ENCODE data around the gene RYR1. TPM values are rescaled to one million over a fixed set of nuclear protein-coding genes. Genes with fewer than 3 reads are reported as not detected.
"Not testable (repeated sequence)": the region's sequence is repeated elsewhere in the genome, so short reads cannot be mapped to it uniquely, and the experiment has no call there.

RYR1 gene
- total RNA-seq, 1 donor from 2014 or later, result 166 TPM

GRCh38 chr19:38488096-38488495 lies 54.6 kb downstream of the RYR1 start:
- DNase-seq (ENCODE audit: low read depth), result no peak

- peak; percentile 50 for DNase-seq (ENCODE audit: low read depth)
Observed at GRCh38 chr19:38488776-38489481, 55.4 kb downstream of the RYR1 start.

GRCh38 chr19:38490861-38491260 lies 57.4 kb downstream of the RYR1 start:
- DNase-seq (ENCODE audit: low read depth), result no peak

- no peak for DNase-seq (ENCODE audit: low read depth)
Observed at GRCh38 chr19:38492181-38492813, 58.8 kb downstream of the RYR1 start.

GRCh38 chr19:38494379-38494778 lies 60.9 kb downstream of the RYR1 start:
- DNase-seq (ENCODE audit: low read depth), result no peak

- DNase-seq (ENCODE audit: low read depth), result not testable (repeated sequence)
Observed at GRCh38 chr19:38495375-38495774, 61.9 kb downstream of the RYR1 start.

DNA sequence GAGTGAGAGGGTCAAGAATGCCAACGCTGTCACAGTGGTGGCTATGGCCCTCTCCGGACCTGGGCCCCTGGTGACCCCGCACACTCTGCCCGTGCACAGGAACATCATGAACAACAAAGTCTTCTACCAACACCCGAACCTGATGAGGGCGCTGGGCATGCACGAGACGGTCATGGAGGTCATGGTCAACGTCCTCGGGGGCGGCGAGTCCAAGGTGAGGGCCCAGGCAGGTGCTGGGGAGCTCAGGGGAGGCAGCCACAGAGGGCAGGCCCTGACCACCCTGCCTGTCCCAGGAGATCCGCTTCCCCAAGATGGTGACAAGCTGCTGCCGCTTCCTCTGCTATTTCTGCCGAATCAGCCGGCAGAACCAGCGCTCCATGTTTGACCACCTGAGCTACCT lies 62.6 kb downstream of the RYR1 start:
- no peak for DNase-seq (ENCODE audit: low read depth)

DNA sequence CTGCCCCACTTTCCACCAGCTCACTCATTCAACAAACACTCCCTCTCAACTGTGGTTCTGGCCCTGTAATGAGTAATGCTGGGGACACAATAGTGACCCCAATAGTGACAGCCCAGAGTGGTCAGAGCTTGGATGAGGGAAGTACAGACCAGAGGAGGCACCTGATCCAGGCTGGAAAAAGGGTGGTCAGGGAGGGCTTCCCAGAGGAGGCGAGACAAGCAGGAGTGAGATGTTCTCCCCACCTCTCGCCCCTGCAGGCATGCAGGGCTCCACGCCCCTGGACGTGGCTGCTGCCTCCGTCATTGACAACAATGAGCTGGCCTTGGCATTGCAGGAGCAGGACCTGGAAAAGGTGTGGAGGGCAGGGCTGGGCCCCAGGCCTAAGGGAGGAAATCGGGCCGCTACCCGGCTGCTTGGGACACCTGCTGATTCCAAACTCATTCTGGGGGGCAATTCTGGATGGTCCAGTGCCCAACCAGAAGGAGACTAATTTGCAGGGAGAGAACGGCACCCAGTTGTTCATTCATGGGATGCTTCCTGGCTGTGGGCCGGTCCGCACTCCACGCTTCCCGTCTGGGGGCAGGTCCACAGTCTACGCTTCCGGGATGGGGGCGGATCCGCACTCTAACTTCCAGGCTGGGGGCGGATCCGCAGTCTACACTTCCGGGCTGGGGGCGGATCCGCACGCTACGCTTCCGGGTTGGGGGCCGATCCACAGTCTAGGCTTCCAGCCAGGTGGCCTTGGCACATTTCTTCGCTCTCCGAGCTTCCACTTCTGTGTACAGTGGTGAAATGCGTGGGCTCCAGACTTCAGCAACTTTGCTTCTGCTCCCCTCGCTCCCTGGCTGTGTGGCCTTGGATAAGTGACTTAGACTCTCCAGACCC lies 63.4 kb downstream of the RYR1 start:
- no peak for DNase-seq (ENCODE audit: low read depth)

DNA sequence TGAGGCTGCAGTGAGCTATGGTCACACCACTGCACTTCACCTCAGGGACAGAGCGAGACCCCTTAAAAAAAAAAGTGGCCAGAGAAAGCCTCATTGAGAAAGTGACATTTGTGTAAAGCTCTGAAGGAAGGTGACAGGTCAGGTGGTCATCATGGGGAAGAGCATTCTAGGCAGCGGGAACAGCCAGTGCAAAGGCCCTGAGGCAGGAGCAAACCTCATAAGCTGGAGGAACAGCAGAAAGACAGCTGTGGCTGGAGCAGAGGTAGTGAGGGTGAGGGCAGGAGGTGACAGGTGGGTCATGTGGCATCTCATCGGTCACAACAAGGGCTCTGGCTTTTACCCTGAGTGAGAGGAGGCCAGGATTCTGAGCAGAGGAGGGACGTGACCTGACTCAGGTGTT lies 64.4 kb downstream of the RYR1 start:
- no peak for DNase-seq (ENCODE audit: low read depth)

GRCh38 chr19:38499532-38499931 lies 66.0 kb downstream of the RYR1 start:
- no peak for DNase-seq (ENCODE audit: low read depth)

- DNase-seq (ENCODE audit: low read depth), result no peak
Observed at GRCh38 chr19:38500450-38500849, 67.0 kb downstream of the RYR1 start.

DNA sequence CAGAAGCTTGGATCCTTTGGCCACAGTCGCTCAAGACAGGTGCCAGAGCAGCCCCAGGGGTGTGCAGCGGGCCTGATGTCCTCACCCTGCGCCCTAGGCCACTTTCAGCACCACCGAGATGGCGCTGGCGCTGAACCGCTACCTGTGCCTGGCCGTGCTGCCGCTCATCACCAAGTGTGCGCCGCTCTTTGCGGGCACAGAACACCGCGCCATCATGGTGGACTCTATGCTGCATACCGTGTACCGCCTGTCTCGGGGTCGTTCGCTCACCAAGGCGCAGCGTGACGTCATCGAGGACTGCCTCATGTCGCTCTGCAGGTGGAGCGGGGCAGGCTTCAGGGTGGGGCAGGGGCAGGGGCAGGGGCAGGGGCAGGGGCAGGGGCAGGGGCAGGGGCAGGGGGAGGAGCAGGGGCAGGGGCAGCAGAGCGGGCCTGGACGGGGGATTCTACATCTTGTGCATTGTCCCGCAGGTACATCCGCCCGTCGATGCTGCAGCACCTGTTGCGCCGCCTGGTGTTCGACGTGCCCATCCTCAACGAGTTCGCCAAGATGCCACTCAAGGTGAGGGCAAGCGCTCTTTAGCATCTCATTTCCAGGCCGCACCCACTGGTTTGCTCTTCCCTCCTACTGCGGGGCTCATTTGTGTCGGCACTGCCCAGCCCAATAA lies 69.1 kb downstream of the RYR1 start:
- no peak for DNase-seq (ENCODE audit: low read depth)

DNA sequence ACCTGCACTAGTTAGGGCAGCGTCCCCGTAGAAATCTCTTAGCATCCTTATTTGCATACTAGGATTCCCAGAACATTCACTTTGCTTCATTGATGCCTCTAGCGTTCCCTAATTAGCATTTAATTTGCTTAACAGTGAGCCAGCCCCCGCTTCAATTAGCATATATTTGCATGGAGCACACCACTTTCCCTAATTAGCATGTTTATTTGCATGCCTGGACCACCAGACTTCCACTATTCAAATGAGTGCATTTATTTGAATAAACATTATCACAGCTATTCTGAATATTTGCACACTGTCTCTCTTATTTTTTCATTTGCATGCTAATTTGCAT lies 69.6 kb downstream of the RYR1 start:
- no peak for DNase-seq (ENCODE audit: low read depth)

DNA sequence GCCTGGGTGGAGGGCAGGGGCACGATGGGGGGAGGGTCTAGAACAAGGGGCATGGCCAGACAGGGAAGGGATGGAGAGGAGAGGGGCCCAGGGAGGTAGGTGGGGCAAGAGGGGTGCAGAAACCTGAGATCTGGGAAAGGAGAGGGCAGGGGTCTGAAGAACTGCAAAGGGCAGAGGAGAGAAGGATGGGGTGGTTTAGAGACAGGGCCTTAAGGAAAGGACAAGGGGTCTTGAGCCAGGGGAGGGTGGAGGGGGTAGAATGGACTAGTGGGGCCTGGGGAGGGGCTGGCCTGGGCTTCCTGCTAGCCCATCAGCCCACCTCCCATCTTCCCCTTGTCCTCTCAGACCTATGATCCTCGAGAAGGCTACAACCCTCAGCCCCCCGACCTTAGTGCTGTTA lies 72.5 kb downstream of the RYR1 start:
- no peak for DNase-seq (ENCODE audit: low read depth)

GRCh38 chr19:38506375-38506722 lies 72.9 kb downstream of the RYR1 start:
- no peak for DNase-seq (ENCODE audit: low read depth)

- DNase-seq (ENCODE audit: low read depth), result peak; percentile 68
Observed at GRCh38 chr19:38506723-38507550, 73.4 kb downstream of the RYR1 start.

DNA sequence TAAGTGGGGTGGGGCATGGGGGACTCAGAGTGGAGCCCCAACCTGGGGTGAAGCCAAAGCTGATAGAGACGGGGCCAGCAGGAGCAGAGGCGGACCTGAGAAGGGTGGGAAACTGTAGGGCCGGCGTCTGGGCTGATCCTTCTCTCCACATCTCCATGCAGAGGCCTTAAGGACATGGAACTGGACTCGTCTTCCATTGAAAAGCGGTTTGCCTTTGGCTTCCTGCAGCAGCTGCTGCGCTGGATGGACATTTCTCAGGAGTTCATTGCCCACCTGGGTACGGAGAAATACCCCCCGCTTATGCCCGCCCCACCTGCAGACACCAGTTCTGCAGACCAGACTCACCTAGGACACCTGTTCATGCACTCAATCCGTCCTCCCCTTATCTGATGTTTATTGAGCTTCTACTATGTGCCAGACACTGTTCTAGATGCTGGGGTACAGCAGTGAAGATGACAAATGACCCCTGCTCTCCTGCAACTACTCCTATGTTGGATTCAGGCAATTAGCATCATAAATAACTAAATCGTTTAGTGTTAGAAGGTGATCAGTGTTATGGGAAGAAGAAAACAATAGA lies 74.1 kb downstream of the RYR1 start:
- DNase-seq (ENCODE audit: low read depth), result no peak

DNA sequence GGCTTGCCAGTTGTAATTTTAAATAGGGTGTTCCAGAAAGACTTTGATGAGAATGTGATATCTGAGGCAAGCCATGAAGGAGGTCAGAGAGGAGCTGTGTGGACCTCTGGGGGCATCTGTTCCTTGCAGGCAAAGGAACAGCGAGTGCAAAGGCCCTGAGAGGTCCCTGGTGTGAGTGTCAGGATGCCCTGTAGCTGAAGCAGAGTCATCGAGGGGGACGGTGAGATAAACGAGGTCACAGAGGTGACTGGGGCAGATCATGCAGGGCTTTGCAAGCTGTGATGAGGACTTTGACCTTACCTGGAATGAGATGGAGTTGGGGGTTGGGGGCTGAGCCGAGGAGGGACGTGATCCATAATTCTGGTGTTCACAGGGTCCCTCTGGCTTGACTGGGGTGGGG lies 75.0 kb downstream of the RYR1 start:
- DNase-seq (ENCODE audit: low read depth), result no peak

- DNase-seq (ENCODE audit: low read depth), result no peak
Observed at GRCh38 chr19:38509027-38509426, 75.5 kb downstream of the RYR1 start.

GRCh38 chr19:38511074-38511708 lies 77.7 kb downstream of the RYR1 start:
- no peak for DNase-seq (ENCODE audit: low read depth)

All from myocyte (in vitro differentiated cells).